ENCODE results near the gene PRDM12.
A peak's percentile ranks its signal among the peaks of the same experiment; 100 is the strongest.

PRDM12 gene

DNA sequence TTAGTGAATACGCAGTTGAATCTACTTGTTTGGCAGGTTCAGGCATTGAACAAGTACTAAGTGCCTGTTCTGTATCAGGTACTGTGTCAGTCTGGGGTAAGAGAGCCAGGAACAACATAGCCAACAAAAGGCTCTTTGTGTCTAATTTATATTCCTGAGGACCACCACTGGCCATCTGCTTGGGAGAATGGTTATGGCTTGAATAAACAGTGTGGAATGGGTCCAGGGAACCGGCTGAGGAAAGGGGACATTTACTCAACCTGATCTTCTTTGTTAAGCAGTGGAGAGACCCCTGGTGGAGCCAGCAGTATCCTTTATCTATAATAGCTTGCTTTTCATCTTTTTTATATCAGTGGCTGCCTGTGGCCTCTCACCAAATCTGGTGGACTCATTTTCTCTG is 67.7 kb downstream of the PRDM12 start:
- DNase-seq: peak; percentile 72

Data from islet precursor cell (in vitro differentiated cells).